ENCODE measurements around the gene HECW1. TPM values are rescaled to one million over a fixed set of nuclear protein-coding genes. Genes with fewer than 3 reads are reported as not detected.

The HECW1 gene
- total and polyA plus RNA-seq, 2 experiments from 2014 or later = 11.0 to 21.8 TPM

- H3K4me2 ChIP-seq = no peak overlapping the region
- no peak overlapping the region; the same call in 1 of the 2 replicates for H3K27ac Mint-ChIP-seq
Observed at GRCh38 chr7:43590862-43591557, 478.6 kb downstream of the HECW1 start.

GRCh38 chr7:43591558-43592180 lies 479.2 kb downstream of the HECW1 start:
- peaks cover 92% of the 10 kb centered on the region for H3K79me2 ChIP-seq (replicated peaks; ENCODE audit: insufficient read depth)
- H2AFZ ChIP-seq = no peak overlapping the region
- no peak overlapping the region for H3K4me3 ChIP-seq
- no peak overlapping the region; the same call in 1 of the 2 replicates for H3K27ac Mint-ChIP-seq
- H4K20me1 ChIP-seq (replicated peaks; ENCODE audit: insufficient read depth) = no peaks in the 10 kb centered on the region; the same call in 1 of the 2 replicates
- H3K27ac ChIP-seq (ENCODE audit: low read depth) = 0 out of 2 replicates have a peak overlapping the region, but pooled peaks have one; percentile 4
- no peaks in the 10 kb centered on the region for H3K9me3 Mint-ChIP-seq
- no peak overlapping the region for H3K4me2 ChIP-seq
- peak; percentile 32 for DNase-seq (ENCODE audit: low spot score)
- H3F3A ChIP-seq (replicated peaks; ENCODE audit: low read depth) = no peaks in the 10 kb centered on the region
- no peaks in the 10 kb centered on the region for H3K36me3 ChIP-seq (ENCODE audit: insufficient read depth)
- peaks cover 5% of the 10 kb centered on the region; the same call in 1 of the 2 replicates for H3K4me1 ChIP-seq (ENCODE audit: insufficient read depth)
- H3K27me3 ChIP-seq (ENCODE audit: insufficient read depth) = no peaks in the 10 kb centered on the region
- H3K36me3 Mint-ChIP-seq (ENCODE audit: low read depth) = no peaks in the 10 kb centered on the region
- no peaks in the 10 kb centered on the region for H3K9me2 ChIP-seq (ENCODE audit: insufficient read depth)
- ATAC-seq = peak; percentile 59
- peaks cover 4% of the 10 kb centered on the region; the same call in 2 of the 3 replicates for H3K4me1 Mint-ChIP-seq
- H3K27me3 Mint-ChIP-seq (ENCODE audit: insufficient read depth, low read depth, poor library complexity) = no peaks in the 10 kb centered on the region
- H3K4me3 Mint-ChIP-seq = no peak overlapping the region
- no peak for TF ChIP-seq ETS1 (IDR thresholded peaks at IDR 0.05)
- no peak for TF ChIP-seq REST (IDR thresholded peaks at IDR 0.05; ENCODE audit: unreplicated experiment)
- no peak for TF ChIP-seq EZH2 (IDR thresholded peaks at IDR 0.05; ENCODE audit: low read depth, unreplicated experiment)
- no peak for TF ChIP-seq ZNF331 (CRISPR knock-in tag; IDR thresholded peaks at IDR 0.05; ENCODE audit: low read depth)
- no peak for TF ChIP-seq NANOG (IDR thresholded peaks at IDR 0.05; ENCODE audit: borderline replicate concordance)
- TF ChIP-seq EZH2phosphoT487 (IDR thresholded peaks at IDR 0.05; ENCODE audit: unreplicated experiment) = no peak
- no peak for TF ChIP-seq ZNF462 (CRISPR knock-in tag; IDR thresholded peaks at IDR 0.05)
- no peak for TF ChIP-seq STAT1 (IDR thresholded peaks at IDR 0.05; ENCODE audit: unreplicated experiment)
- no peak for TF ChIP-seq POLR2AphosphoS5 (IDR thresholded peaks at IDR 0.05; ENCODE audit: low read depth)

More at GRCh38 chr7:43590862-43591557, 478.6 kb downstream of the HECW1 start:
- Histone ChIP-seq H3K4me3 (no peak overlapping the region), H3F3A (replicated peaks; ENCODE audit: low read depth) (no peaks in the 10 kb centered on the region), H3K79me2 (replicated peaks; ENCODE audit: insufficient read depth) (peaks cover 97% of the 10 kb centered on the region), H4K20me1 (replicated peaks; ENCODE audit: insufficient read depth) (no peaks in the 10 kb centered on the region; the same call in 1 of the 2 replicates), H2AFZ (no peak overlapping the region), H3K27me3 (ENCODE audit: insufficient read depth) (no peaks in the 10 kb centered on the region), H3K27ac (ENCODE audit: low read depth) (no peak overlapping the region), H3K4me1 (ENCODE audit: insufficient read depth) (peaks cover 5% of the 10 kb centered on the region; the same call in 1 of the 2 replicates), H3K9me2 (ENCODE audit: insufficient read depth) (no peaks in the 10 kb centered on the region), H3K36me3 (ENCODE audit: insufficient read depth) (no peaks in the 10 kb centered on the region)
- Mint-ChIP-seq H3K4me1 (peaks cover 7% of the 10 kb centered on the region; the same call in 2 of the 3 replicates), H3K9me3 (no peaks in the 10 kb centered on the region), H3K4me3 (no peak overlapping the region), H3K36me3 (ENCODE audit: low read depth) (no peaks in the 10 kb centered on the region), H3K27me3 (ENCODE audit: insufficient read depth, low read depth, poor library complexity) (no peaks in the 10 kb centered on the region)
- DNase-seq (ENCODE audit: low spot score) = no peak
- no peak for ATAC-seq
- TF ChIP-seq ZNF114 (CRISPR knock-in tag; IDR thresholded peaks at IDR 0.05) = no peak
- TF ChIP-seq JUNB (IDR thresholded peaks at IDR 0.05; ENCODE audit: unreplicated experiment) = no peak
